ENCODE measurements around the gene CCDC69.

Gene CCDC69

DNA sequence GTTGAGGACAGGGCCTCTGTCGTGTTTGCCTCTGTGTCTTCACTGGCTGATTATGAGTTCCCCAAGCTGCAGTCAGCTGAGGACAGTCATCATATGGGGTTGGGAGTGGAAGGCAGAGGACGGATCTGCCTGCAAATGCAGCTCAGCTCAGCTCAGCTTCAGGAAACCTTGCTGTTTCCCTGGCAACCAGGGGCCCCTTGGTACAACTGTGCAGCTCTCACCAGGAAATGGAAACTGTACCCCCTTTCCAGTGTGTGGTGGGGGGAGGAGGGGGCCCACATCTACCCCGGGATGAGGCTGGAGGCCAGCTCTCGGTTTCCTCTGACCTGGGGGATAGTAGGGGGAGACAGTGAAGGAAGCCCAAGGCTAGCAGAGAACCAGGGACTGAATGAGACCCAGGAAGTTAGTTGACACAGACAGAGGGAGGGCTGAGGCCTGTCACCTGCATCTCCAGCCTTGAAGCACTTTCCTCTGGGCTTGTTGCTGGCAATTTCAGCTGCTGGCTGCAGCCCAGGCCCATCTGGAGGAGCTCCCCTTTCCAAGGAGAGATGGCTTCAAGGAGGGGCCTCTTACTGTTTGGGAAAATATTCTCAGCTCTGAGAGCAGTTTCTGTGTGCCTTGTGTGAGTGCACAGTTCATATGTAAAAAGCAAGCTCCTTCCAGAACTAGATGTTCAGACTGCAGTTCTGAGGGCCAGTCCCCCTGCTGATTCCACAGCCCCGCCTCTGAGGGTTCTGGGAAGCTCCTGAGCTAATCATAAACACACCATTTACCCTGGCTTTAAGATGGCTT is 73.2 kb downstream of the CCDC69 start:
- no peak for TF ChIP-seq CTCF (IDR thresholded peaks at IDR 0.05; ENCODE audit: extremely low read depth, missing control alignments)
- peak; percentile 52 for DNase-seq (ENCODE audit: low spot score)

DNA sequence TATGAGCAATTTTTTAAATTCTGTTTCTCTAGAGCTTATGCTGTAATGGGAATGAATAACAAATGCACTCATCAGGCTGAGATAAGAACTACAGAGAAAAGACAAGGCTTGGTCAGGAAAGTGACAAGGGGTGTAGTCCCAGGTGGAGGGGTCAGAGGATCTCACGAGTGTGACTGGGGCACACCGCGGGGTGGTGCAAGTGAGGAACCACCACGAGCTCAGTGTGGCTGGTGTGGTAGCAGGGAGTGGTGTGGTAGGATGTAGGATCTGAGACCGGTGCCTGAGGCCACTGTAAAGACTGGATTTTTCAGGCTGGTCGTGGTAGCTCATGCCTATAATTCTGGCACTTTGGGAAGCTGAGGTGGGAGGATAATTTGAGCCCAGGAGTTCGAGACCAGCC is 75.3 kb downstream of the CCDC69 start:
- no peak for TF ChIP-seq CTCF (IDR thresholded peaks at IDR 0.05; ENCODE audit: extremely low read depth, missing control alignments)
- no peak for DNase-seq (ENCODE audit: low spot score)

DNA sequence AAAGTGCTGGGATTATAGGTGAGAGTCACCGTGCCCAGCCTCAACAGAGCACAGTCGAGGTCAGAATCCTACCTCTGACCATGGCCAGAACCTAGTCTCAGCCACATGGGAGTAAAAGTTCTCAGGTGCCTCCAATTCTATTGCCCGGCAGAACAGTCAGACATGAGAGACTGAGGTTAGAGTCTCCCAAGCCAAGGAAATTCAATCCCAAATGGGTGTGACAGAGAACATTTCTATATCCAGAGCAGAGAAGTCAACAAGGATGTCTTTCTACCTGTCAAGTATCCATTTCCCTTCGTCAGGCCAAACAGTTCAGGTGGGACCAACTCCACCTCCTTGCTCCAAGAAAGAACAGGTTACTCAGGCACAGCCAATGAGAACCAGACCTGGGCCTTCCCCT is 76.9 kb downstream of the CCDC69 start:
- DNase-seq (ENCODE audit: low spot score): no peak
- no peak for TF ChIP-seq CTCF (IDR thresholded peaks at IDR 0.05; ENCODE audit: extremely low read depth, missing control alignments)

- no peak for DNase-seq (ENCODE audit: low spot score)
Measured at GRCh38 chr5:151146061-151146460, 77.8 kb downstream of the CCDC69 start.

GRCh38 chr5:151144922-151145321 is 79.0 kb downstream of the CCDC69 start:
- TF ChIP-seq CTCF (IDR thresholded peaks at IDR 0.05; ENCODE audit: extremely low read depth, missing control alignments): no peak

More at GRCh38 chr5:151146061-151146460, 77.8 kb downstream of the CCDC69 start:
- no peak for TF ChIP-seq CTCF (IDR thresholded peaks at IDR 0.05; ENCODE audit: extremely low read depth, missing control alignments)

GRCh38 chr5:151144275-151144674 is 79.6 kb downstream of the CCDC69 start:
- no peak for DNase-seq (ENCODE audit: low spot score)
- TF ChIP-seq CTCF (IDR thresholded peaks at IDR 0.05; ENCODE audit: extremely low read depth, missing control alignments): no peak

More at GRCh38 chr5:151144922-151145321, 79.0 kb downstream of the CCDC69 start:
- DNase-seq (ENCODE audit: low spot score): no peak

DNA sequence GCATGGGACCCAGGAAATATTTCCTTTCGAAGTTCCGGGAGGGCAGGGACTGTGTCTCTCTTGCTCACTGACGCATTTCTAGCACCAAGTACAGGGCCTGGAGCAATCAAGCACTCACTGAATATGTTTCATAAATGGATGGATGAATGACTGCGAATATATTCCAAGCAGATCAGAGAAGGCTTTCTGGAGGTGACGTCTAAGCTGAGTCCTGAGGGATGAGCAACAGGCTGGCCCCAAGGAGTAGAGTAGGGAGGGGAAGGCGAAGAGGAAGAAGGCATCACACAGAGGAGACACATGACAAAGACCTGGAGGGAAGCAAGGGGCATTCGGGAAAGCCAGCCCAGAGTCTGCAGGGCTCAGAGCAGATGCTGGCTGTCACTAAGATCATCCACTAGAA is 80.2 kb downstream of the CCDC69 start:
- no peak for TF ChIP-seq CTCF (IDR thresholded peaks at IDR 0.05; ENCODE audit: extremely low read depth, missing control alignments)

More for the DNA sequence above, 80.2 kb downstream of the CCDC69 start:
- no peak for DNase-seq (ENCODE audit: low spot score)
